HG03139 (cell line): ENCODE measurements around the gene PLCH2.

Experiments used
- ATAC-seq: cut with Tn5 transposase; IDR thresholded peaks from one replicate; pipeline ENCODE4 v1.9.1; 2021; ENCODE audit not compliant: unreplicated experiment

Gene PLCH2

DNA sequence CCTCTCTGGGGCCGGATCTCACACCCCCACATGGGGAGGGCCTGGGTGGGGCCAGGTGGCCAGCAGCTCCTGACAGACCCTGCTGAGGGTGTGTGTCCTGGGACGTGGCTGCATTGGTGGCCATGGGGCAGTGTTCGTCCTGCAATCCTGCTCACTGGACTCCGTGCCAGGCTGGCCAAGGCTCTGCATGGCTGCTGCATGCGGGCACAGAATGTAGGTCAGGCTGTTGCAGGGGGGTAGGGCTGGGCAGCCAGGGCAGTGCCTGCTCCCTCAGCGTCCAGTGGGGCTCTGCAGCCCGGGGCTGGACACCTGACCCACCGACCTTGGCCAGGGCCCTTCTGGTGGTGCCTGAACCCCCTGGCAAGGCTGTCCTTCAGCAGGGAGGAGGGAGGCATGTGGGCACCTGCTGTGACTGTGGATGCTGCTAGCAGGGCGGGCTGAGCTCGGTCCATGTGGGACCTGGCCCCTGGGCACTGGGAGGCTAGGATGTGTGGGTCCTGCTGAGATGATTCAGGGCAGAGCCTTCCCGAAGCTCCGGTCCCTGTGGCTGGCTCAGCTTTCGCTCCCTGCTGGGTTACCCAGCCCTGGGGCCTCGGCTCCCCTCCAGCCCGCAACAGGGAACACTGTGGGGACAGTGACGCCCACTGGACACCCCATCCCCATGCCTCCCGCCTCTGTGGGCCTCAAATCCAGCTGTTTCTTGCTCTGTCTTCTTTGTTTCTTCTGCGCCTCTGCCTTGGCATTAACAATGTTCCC is 14.9 kb upstream of the PLCH2 start:
- no peak for ATAC-seq

GRCh38 chr1:2462819-2463218 is 13.3 kb upstream of the PLCH2 start:
- no peak for ATAC-seq

- no peak for ATAC-seq
These were observed 12.7 kb upstream of the PLCH2 start for GRCh38 chr1:2463396-2463795.

GRCh38 chr1:2465371-2466269 is 10.5 kb upstream of the PLCH2 start:
- ATAC-seq, result no peak

GRCh38 chr1:2466270-2466665 is 9.8 kb upstream of the PLCH2 start:
- no peak for ATAC-seq

DNA sequence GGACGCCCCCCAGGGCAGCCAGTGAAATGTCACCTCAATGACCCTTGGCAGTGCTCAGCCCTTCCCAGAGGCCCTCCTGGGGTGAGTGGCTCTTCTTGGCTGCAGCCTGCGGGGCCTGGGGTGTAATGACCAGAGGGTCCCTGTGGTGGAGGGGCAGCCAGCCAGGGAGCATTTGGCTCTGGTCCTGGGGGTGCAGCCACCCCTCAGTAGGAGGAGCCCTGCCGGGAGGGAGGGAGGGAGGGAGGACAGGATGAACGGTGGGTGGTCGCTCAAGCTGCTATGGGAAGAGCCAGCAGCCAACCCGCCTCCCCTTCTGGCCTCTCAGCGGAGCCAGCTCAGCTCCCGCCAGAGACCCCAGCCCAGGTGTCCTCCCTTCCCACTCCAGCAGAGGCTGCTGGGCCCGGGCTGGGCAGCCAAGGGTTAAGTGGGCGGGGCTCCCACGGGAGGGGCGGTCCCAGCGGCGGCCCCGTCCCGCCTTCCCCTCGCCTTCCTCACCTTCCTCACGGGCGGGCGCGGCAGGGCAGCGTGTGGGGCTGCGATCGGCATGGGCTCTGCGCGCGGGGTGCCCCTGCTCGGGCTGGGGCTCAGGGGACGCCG is 9.0 kb upstream of the PLCH2 start:
- no peak for ATAC-seq

DNA sequence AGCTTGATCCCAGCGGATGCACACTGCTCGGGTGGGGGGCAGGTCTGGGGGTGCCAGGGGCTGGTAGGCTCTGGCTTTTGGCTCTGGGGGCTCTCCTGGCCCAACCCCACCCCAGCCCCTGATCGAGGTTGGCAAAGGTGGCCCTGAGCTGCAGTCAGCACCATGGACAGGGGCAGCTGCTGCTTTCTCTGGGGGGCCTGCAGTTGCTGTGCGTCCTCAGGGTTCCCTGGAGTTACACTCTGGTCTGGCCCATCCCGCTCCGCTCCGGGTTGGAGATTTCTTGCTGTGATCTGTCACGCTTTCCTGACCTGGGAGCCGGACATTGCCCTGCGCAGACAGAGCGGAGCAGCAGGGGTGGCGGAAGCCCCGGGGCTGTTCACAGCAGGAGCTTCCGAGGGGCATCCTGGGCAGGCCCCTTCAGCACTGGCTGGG is 8.0 kb upstream of the PLCH2 start:
- no peak for ATAC-seq

- no peak for ATAC-seq
These were observed 7.5 kb upstream of the PLCH2 start for GRCh38 chr1:2468540-2468939.

DNA sequence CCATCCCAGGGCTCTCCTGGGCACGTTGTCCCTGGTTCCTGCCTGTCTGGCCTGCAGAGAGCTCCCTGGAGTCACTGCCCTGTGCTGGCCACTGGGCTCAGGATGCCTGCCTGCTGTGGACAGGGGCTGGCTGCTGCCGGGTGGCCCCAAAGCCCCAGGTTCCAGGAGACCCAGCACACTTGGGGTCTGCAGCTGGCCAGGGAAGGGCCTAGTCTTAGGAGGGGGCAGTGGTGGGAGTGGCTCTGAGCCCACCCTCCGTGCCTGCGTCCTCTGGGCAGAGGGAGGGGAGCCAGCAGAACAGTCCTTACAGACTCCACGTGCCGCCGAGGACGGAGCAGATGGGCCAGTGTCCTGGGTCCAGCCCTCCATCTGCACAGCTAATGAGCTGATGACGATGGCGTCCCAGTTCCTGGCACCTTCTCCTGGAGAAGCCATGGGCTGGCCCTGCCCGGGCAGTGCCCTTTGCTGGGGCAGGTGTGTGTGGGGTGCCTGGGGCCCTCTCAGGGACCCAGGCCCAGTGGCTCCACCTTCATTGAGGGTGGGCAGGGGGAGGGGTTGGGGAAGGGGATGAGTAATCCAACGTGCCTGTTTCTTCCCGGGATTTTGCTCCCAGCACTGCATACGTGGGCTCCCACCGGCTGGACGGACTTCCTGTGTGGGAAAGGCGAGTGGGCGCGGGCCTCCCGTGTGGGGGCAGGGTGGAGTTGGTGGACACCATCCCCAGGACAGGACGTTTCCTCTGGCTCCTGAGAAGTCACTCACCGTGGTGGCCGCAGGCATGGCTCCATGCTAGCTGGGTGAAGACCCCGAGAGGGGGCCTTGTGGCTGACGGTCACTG is 6.8 kb upstream of the PLCH2 start:
- ATAC-seq, result no peak

GRCh38 chr1:2470290-2471158 is 5.6 kb upstream of the PLCH2 start:
- no peak for ATAC-seq

DNA sequence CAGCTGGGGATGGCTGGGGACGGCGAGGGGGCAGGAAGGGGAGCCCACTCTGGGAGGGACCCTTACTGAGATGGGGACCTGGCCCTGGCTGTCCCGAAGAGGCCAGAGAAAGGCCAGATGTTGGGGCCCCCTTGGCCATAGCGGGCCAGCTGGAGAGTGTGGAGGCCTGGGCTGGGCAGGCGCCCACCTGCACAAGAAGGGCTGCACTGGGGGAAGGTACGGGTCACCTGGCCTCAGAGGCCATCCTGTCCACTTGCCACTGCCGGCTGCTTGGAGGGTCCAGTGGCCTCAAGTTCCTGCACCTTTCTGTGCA is 5.0 kb upstream of the PLCH2 start:
- ATAC-seq, result no peak

- ATAC-seq, result no peak
These were observed 4.5 kb upstream of the PLCH2 start for GRCh38 chr1:2471587-2472001.

GRCh38 chr1:2472109-2472508 is 4.0 kb upstream of the PLCH2 start:
- no peak for ATAC-seq

DNA sequence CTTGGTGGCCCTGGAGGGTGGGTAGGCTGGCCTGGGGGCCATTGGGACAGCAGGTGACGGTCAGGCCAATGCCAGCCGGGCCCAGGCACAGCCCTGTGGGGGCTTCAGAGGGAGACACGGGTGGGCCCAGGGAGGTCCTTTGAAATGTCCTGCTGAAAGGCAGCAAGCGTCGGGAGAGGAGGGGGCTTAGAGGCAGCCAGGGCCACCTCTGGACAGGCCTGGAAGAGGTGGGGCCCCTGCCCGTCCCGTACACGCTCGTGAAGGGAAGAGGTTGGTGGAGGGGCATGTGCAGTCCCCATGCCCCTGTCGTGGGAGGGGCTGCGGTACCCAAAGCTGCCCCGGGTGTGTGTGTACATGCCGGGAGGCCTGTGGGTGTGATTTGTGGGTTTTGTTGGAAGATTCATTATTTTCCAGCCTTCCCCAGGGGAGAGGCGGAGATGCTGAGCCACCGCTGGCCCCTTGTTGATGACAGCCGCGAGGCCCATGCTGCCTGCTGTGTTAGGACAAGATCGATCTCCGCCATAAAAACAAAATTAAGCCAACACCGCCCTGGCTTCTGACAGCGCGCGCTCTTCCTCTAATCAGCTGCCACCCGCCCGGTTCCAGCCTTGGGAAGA is 3.4 kb upstream of the PLCH2 start:
- ATAC-seq, result no peak

- ATAC-seq, result no peak
These were observed 2.9 kb upstream of the PLCH2 start for GRCh38 chr1:2473198-2473597.

- ATAC-seq, result no peak
These were observed 1.8 kb upstream of the PLCH2 start for GRCh38 chr1:2474104-2474844.

GRCh38 chr1:2474933-2475371 is 1.1 kb upstream of the PLCH2 start:
- no peak for ATAC-seq

- no peak for ATAC-seq
These were observed 518 bp upstream of the PLCH2 start for GRCh38 chr1:2475571-2475970.

- ATAC-seq, result no peak
These were observed 1.2 kb downstream of the PLCH2 start for GRCh38 chr1:2477309-2477708.
